ENCODE results near the gene CPLX3.
"Not testable (repeated sequence)": the region's sequence is repeated elsewhere in the genome, so short reads cannot be mapped to it uniquely, and the experiment has no call there.

DNA sequence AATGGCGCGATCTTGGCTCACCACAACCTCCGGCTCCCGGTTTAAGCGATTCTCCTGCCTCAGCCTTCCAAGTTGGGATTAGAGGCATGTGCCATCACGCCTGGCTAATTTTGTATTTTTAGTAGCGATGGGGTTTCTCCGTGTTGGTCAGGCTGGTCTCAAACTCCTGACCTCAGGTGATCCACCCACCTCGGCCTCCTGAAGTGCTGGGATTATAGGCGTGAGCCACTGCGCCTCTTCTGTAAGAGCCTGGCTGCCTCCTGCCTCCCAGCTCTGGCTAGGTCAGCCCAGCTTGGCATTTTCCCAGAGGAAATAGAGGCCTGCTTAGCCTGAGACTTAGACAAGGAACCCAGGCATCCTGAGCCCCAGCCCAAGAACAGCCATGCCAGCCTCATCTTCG, 40.3 kb upstream of the CPLX3 start:
- TF ChIP-seq, protein P1, sequence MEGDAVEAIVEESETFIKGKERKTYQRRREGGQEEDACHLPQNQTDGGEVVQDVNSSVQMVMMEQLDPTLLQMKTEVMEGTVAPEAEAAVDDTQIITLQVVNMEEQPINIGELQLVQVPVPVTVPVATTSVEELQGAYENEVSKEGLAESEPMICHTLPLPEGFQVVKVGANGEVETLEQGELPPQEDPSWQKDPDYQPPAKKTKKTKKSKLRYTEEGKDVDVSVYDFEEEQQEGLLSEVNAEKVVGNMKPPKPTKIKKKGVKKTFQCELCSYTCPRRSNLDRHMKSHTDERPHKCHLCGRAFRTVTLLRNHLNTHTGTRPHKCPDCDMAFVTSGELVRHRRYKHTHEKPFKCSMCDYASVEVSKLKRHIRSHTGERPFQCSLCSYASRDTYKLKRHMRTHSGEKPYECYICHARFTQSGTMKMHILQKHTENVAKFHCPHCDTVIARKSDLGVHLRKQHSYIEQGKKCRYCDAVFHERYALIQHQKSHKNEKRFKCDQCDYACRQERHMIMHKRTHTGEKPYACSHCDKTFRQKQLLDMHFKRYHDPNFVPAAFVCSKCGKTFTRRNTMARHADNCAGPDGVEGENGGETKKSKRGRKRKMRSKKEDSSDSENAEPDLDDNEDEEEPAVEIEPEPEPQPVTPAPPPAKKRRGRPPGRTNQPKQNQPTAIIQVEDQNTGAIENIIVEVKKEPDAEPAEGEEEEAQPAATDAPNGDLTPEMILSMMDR (IDR thresholded peaks at IDR 0.05): not testable (repeated sequence)
- TF ChIP-seq POLR2A (IDR thresholded peaks at IDR 0.05): not testable (repeated sequence)
